ENCODE data around the gene SNPH. TPM values are rescaled to one million over a fixed set of nuclear protein-coding genes. Genes with fewer than 3 reads are reported as not detected.
"Not testable (repeated sequence)": the region's sequence is repeated elsewhere in the genome, so short reads cannot be mapped to it uniquely, and the experiment has no call there.

SNPH gene
- total and polyA plus RNA-seq, 11 donors = 4.3 to 17.4 (median 11.1) TPM

GRCh38 chr20:1338096-1338495, 72.0 kb downstream of the SNPH start:
- H3K4me3 ChIP-seq = no peak overlapping the region
- peak overlapping the region; percentile 24 to 83 (median 75) for H3K27ac ChIP-seq
- no peaks in the 10 kb centered on the region for H3K9me3 ChIP-seq
- intact Hi-C loops (cut with DNase I) = loop anchor here in 2 of 10 donors (5.0 kb wide), 3 partner anchors 34 to 54 kb away; partner anchors contain the start of gene FKBP1A (in 1 of the 2)
- H3K4me1 ChIP-seq = peaks cover 9 to 49% (median 28%) of the 10 kb centered on the region in 12 donors
- no peaks in the 10 kb centered on the region for H3K27me3 ChIP-seq
- peaks cover 0 to 3% (median 0%) of the 10 kb centered on the region in 9 donors for H3K36me3 ChIP-seq
- TF ChIP-seq CTCF (IDR thresholded peaks at IDR 0.05) (no peak), POLR2A (IDR thresholded peaks at IDR 0.05) (no peak)
- DNase-seq = peak in 1 of 5 donors; percentile 11
- ATAC-seq = no peak
- 94 to 100% (median 97%) methylated on average over 5 of the region's 5 CpGs for WGBS, 4 donors

DNA sequence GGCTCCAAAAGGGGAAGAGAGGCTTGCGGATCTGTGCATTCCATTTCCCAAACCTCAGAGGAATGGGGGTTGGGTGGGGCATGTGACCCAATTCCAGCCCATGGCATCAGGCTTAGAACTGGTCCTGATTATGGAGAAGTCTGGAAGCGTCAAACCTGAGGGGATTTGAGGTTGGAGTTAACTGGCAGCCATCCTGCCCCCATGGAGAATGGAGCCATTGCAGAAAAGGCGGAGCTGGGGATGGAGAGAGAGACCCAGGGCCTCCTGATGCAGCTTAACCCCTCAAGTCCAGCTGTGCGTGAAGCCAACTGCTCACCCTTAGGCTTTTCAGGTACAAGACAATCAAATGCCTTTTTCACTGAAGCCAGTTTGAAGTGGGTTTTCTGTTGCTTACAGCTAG, 72.7 kb downstream of the SNPH start:
- TF ChIP-seq POLR2A (IDR thresholded peaks at IDR 0.05) (no peak), CTCF (IDR thresholded peaks at IDR 0.05) (no peak)
- Histone ChIP-seq H3K9me3 (no peaks in the 10 kb centered on the region), H3K27ac (peak overlapping the region in 5 of 12 donors; percentile 65 to 83 (median 80)), H3K36me3 (no peaks in the 10 kb centered on the region), H3K4me1 (peaks cover 9 to 48% (median 27%) of the 10 kb centered on the region in 12 donors), H3K27me3 (no peaks in the 10 kb centered on the region), H3K4me3 (no peak overlapping the region)
- DNase-seq = no peak
- no peak for ATAC-seq
- intact Hi-C loops (cut with DNase I) = loop anchor here in 2 of 10 donors (5.0 kb wide), 3 partner anchors 34 to 54 kb away; partner anchors contain the start of gene FKBP1A (in 1 of the 2)
- 79 to 91% (median 85%) methylated on average over 4 of the region's 4 CpGs for WGBS, 4 donors

DNA sequence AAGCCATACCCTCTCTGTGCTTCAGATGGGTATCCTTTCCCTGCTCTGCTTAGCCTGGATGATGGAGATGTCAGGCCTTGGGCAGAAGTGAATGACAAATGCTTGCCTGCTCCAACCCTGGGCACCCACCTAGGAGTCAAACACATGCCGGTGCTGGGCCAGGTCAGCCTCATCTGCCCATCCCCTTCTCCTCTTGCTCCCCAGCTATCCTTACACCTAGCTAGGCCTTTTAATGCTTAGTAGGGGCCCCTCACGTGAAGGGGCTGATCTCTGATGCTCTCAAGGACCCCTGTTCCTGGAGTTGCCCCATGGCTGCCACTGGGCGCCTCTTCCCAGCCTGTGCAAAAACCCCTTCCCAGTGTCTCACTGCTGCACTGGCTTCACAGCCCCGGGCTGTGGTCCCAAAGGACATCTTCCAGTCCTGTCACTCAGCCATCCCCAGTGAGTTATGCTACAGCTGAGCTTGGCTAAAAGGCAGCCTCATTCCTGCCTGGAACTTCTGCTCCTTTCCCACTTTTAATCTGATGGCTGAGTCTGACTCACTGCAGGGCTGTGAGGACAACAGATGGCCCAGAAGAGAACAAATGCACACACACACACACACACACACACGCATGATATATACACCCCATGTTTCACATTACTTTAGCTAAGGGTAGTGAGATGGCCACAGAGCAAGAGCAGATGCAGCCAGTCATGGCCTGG, 75.6 kb downstream of the SNPH start:
- H3K4me3 ChIP-seq = no peak overlapping the region
- WGBS, 4 donors = 75 to 85% (median 84%) methylated on average over 5 of the region's 5 CpGs
- TF ChIP-seq POLR2A (IDR thresholded peaks at IDR 0.05) (no peak), CTCF (IDR thresholded peaks at IDR 0.05) (no peak)
- intact Hi-C loops (cut with DNase I) = no loop called here
- DNase-seq (peak in 1 of 5 donors; percentile 9), ATAC-seq (peak in 2 of 4 donors; percentile 14 to 38)
- peaks cover 0 to under 1% (median 0%) of the 10 kb centered on the region in 12 donors for H3K9me3 ChIP-seq
- H3K27ac ChIP-seq = no peak overlapping the region
- no peaks in the 10 kb centered on the region for H3K27me3 ChIP-seq
- H3K36me3 ChIP-seq = no peaks in the 10 kb centered on the region
- H3K4me1 ChIP-seq = peaks cover 6 to 35% (median 17%) of the 10 kb centered on the region in 12 donors

GRCh38 chr20:1343446-1344124, 77.5 kb downstream of the SNPH start:
- WGBS, 4 donors = 87 to 92% (median 89%) methylated on average over 8 of the region's 8 CpGs
- not testable (repeated sequence) for ATAC-seq, H3K27ac ChIP-seq

More at GRCh38 chr20:1343446-1344124, 77.5 kb downstream of the SNPH start:
- DNase-seq = peak in 1 of 5 donors; percentile 5
- intact Hi-C loops (cut with DNase I); H3K27me3 ChIP-seq; H3K4me3 ChIP-seq; H3K36me3 ChIP-seq: not testable (repeated sequence)
- TF ChIP-seq CTCF (IDR thresholded peaks at IDR 0.05) = peak in 1 of 12 donors; percentile 12
- Histone ChIP-seq H3K9me3 (peaks cover 0 to 19% (median 4%) of the 10 kb centered on the region in 12 donors), H3K4me1 (peaks cover 0 to 16% (median under 1%) of the 10 kb centered on the region in 12 donors)
